K562 (cell line): ENCODE measurements around the gene GRIA4. TPM values are rescaled to one million over a fixed set of nuclear protein-coding genes. Genes with fewer than 3 reads are reported as not detected.

ENCODE experiments used
- ATAC-seq: fragments of 200-7000 bp; cut with Tn5 transposase; 3 replicates; pipeline ENCODE4 v1.9.1; 2020; ENCODE audit warnings: moderate library complexity
- BruUV-seq: library from RNA; stranded (reverse); fragments of 400-500 nt; replicated peaks from 2 replicates; lab custom pipeline; 2021; lab: Mats Ljungman, UMichigan
- CTCF ChIA-PET: fragments of 300-600 bp; formaldehyde crosslinking; extraction: SDS; loops from one replicate; lab custom pipeline; 2021; ENCODE audit warnings: low intra/inter-chr PET ratio; lab: Yijun Ruan, JAX
- POLR2A ChIA-PET: fragments of 300-600, 350-650 bp; sonication (Branson Sonifier 250); formaldehyde crosslinking; extraction: SDS; loops from one replicate; lab custom pipeline; 2021; ENCODE audit warnings: antibody characterized with exemption, inconsistent platforms; lab: Yijun Ruan, JAX
- DNase-seq, 4 experiments: peaks; one replicate each; pipeline versions ENCODE4 v3.0.0 to v3.0.0-alpha.2; 2011 to 2018; ENCODE audit warnings: low spot score in 3 of 4, mixed read lengths in 3 of 4; ENCODE audit errors: extremely low read depth in 1 of 4
- FAIRE-seq: peaks from 2 replicates; lab custom pipeline; 2011; peaks lifted over from hg19 to GRCh38; lab: Jason Lieb, UNC
- H2AFZ ChIP-seq: 2 replicates; pipeline ENCODE4 v1.6.0; 2011; ENCODE audit warnings: low read depth, low read length, control low read depth, inconsistent platforms
- H3K27ac ChIP-seq: fragments of 200-600 bp; 3 replicates; pipeline ENCODE4 v1.8.0; 2011; ENCODE audit warnings: low read depth, mild to moderate bottlenecking, control low read depth, inconsistent platforms, low read length, moderate library complexity, mixed read lengths; ENCODE audit errors: extremely low read depth
- H3K27me3 ChIP-seq, 2 experiments: fragments of 300-600 bp in 1 of 2; 2 replicates in 1 of 2; 3 replicates in 1 of 2; pipeline versions ENCODE4 v1.6.0 to v1.8.0; 2011; ENCODE audit warnings: inconsistent platforms in 2 of 2, low read length in 2 of 2, mild to moderate bottlenecking in 1 of 2, mixed read lengths in 1 of 2, moderate library complexity in 1 of 2; ENCODE audit not compliant: control insufficient read depth in 2 of 2, insufficient read depth in 2 of 2
- H3K36me3 ChIP-seq: fragments of 300-600 bp; 3 replicates; pipeline ENCODE4 v1.8.0; 2011; ENCODE audit warnings: mild to moderate bottlenecking, low read length, inconsistent platforms; ENCODE audit not compliant: control insufficient read depth, insufficient read depth
- H3K4me1 ChIP-seq, 2 experiments: fragments of 200-600 bp in 1 of 2; replicated peaks in 1 of 2; 2 replicates in 1 of 2; 3 replicates in 1 of 2; pipeline versions ENCODE4 v1.5.1 to v1.8.0; 2011; ENCODE audit warnings: inconsistent platforms in 2 of 2, low read length in 2 of 2, mild to moderate bottlenecking in 1 of 2, mixed read lengths in 1 of 2, moderate library complexity in 1 of 2; ENCODE audit not compliant: control insufficient read depth in 2 of 2, insufficient read depth in 2 of 2
- H3K4me2 ChIP-seq: 2 replicates; pipeline ENCODE4 v1.6.1; 2011; ENCODE audit warnings: low read length, control low read depth, inconsistent platforms, mixed read lengths; ENCODE audit not compliant: insufficient read depth
- H3K4me3 ChIP-seq: fragments of 200-600 bp; sonication (generic), shearing (Covaris generic); 2 replicates; pipeline ENCODE4 v1.5.1; 2016; ENCODE audit warnings: control low read depth, inconsistent platforms
- H3K79me2 ChIP-seq: fragments of 200-600 bp; 3 replicates; pipeline ENCODE4 v1.8.0; 2011; ENCODE audit warnings: low read length, inconsistent platforms; ENCODE audit not compliant: control insufficient read depth, insufficient read depth
- H3K9ac ChIP-seq, 2 experiments: 2 replicates each; pipeline versions ENCODE4 v1.6.0 to v1.6.1; 2011; ENCODE audit warnings: low read depth in 2 of 2, low read length in 2 of 2, control low read depth in 1 of 2, inconsistent platforms in 1 of 2, mild to moderate bottlenecking in 1 of 2, mixed read lengths in 1 of 2; ENCODE audit not compliant: insufficient read depth in 1 of 2
- H3K9me1 ChIP-seq: one replicate; pipeline ENCODE4 v1.6.0; 2011; ENCODE audit warnings: inconsistent platforms, mild to moderate bottlenecking, low read length, moderate library complexity; ENCODE audit not compliant: control insufficient read depth, insufficient read depth
- H3K9me3 ChIP-seq: replicated peaks from 2 replicates; pipeline ENCODE4 v1.5.1; 2011; ENCODE audit warnings: low read depth, low read length, inconsistent platforms; ENCODE audit not compliant: control insufficient read depth, insufficient read depth
- H4K20me1 ChIP-seq: replicated peaks from 2 replicates; pipeline ENCODE4 v1.6.1; 2011; ENCODE audit warnings: low read length, inconsistent platforms, mixed read lengths; ENCODE audit not compliant: control insufficient read depth, insufficient read depth
- BCL6 ChIP-seq: fragments of 250-450 bp; sonication (Bioruptor Pico); IDR thresholded peaks from 2 replicates; pipeline ENCODE4 v1.4.0; 2020
- MGA ChIP-seq: fragments of 450-650 bp; IDR thresholded peaks from 2 replicates; pipeline ENCODE4 v1.6.1; 2016; ENCODE audit warnings: mild to moderate bottlenecking, moderate library complexity
- MYNN ChIP-seq, 2 experiments: sonication (generic); formaldehyde crosslinking in 1 of 2; IDR thresholded peaks; 2 replicates each; pipeline versions ENCODE4 v1.5.0 to v1.6.1; 2016 to 2020; ENCODE audit warnings: antibody characterized with exemption in 1 of 2, missing genetic modification reagents in 1 of 2
- SRSF3 ChIP-seq: fragments of 200-400 bp; formaldehyde crosslinking; IDR thresholded peaks from 2 replicates; pipeline ENCODE4 v1.6.1; 2016; ENCODE audit warnings: mild to moderate bottlenecking, low read length, moderate library complexity; ENCODE audit not compliant: insufficient read depth
- WGBS: fragments of 100-300 bp; shearing (Covaris generic); methylation state at CpG from one replicate; pipeline ENCODE4 v1.1.6; 2016; ENCODE audit warnings: low coverage, mixed read lengths; ENCODE audit not compliant: insufficient coverage; ENCODE audit errors: missing lambda C conversion rate; 5-methylcytosine and 5-hydroxymethylcytosine counted together
- in situ Hi-C: fragments of 300-500 bp; cut with MboI; formaldehyde crosslinking; loops from 4 replicates; pipeline ENCODE4 v1.15.0; 2018; ENCODE audit warnings: inconsistent platforms, mixed read lengths
- intact Hi-C: fragments of 100-400 bp; cut with micrococcal nuclease; formaldehyde crosslinking; loops from 2 replicates; pipeline ENCODE4 v1.14.2; 2022
- polyA plus RNA-seq, 8 experiments: library from polyadenylated mRNA; depleted of rRNA in 4 of 8; stranded (reverse) in 5 of 8; unstranded in 3 of 8; fragments of >200 nt; fragmentation: Nextera tagmentation in 2 of 8; fragmentation: Illumina TruSeq in 1 of 8; extraction: Ambion mirVana in 2 of 8; extraction: Trizol in 1 of 8; gene quantifications; 2 replicates each; pipeline versions ENCODE4 v1.2.1 to v1.2.3, GENCODE V29; 2011 to 2014; ENCODE audit warnings: inconsistent platforms in 1 of 8, missing spikeins in 1 of 8
- total RNA-seq, 7 experiments: library from RNA; depleted of rRNA in 6 of 7; stranded (reverse); fragments of >200 nt in 6 of 7; fragmentation: Illumina TruSeq in 2 of 7; extraction: Trizol in 2 of 7; gene quantifications; 2 replicates each; pipeline versions ENCODE4 v1.2.1 to v1.2.3, GENCODE V29; 2011 to 2021; ENCODE audit warnings: low replicate concordance in 1 of 7

The GRIA4 gene
- total and polyA plus RNA-seq, 9 of the 15 experiments (the other 6 are each of a cell fraction or from before 2014, with no cell fraction given): not detected

DNA sequence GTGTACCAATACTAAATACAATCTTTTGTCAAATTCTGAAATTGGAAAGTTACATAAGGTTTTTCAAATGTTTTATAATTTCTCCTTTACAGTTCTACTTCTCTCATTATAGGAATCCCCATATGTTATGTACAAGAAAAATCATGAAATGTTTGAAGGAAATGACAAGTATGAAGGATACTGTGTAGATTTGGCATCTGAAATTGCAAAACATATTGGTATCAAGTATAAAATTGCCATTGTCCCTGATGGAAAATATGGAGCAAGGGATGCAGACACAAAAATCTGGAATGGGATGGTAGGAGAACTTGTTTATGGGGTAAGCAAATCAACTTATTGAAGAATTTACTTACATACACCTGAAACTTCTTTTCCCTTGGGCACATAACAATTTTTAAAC lies 308.7 kb downstream of the GRIA4 start:
- ATAC-seq (no peak), FAIRE-seq (no peak)
- Histone ChIP-seq H3K27ac (no peak overlapping the region), H3K27me3 (no peaks in the 10 kb centered on the region), H3K4me2 (no peak overlapping the region), H3K4me1 (no peaks in the 10 kb centered on the region), H3K9me3 (no peaks in the 10 kb centered on the region), H3K4me3 (no peak overlapping the region), H4K20me1 (no peaks in the 10 kb centered on the region), H3K36me3 (no peaks in the 10 kb centered on the region)
- CTCF ChIA-PET: no interaction called here
- no TSS peak for BruUV-seq
- intact Hi-C loops: no loop called here
- TF ChIP-seq MYNN (IDR thresholded peaks at IDR 0.05): no peak
- TF ChIP-seq MYNN (CRISPR knock-in tag; IDR thresholded peaks at IDR 0.05): no peak
- TF ChIP-seq SRSF3: no peak
- no peak for TF ChIP-seq BCL6 (CRISPR knock-in tag)
- TF ChIP-seq, all 486 proteins: peak for 0
- H3K9ac ChIP-seq: no peak overlapping the region
- H3K9me1 ChIP-seq: no peaks in the 10 kb centered on the region
- no peak overlapping the region for H2AFZ ChIP-seq
- H3K79me2 ChIP-seq: no peaks in the 10 kb centered on the region
- no peak for DNase-seq
- POLR2A ChIA-PET: no interaction called here
- in situ Hi-C loops: no loop called here

GRCh38 chr11:105923252-105923651 lies 313.4 kb downstream of the GRIA4 start:
- Histone ChIP-seq H3K9ac (no peak overlapping the region), H3K4me1 (no peaks in the 10 kb centered on the region), H3K9me1 (no peaks in the 10 kb centered on the region), H3K4me3 (no peak overlapping the region), H3K27me3 (no peaks in the 10 kb centered on the region), H3K79me2 (no peaks in the 10 kb centered on the region), H3K4me2 (no peak overlapping the region), H4K20me1 (no peaks in the 10 kb centered on the region), H3K9me3 (no peaks in the 10 kb centered on the region), H2AFZ (no peak overlapping the region), H3K36me3 (no peaks in the 10 kb centered on the region), H3K27ac (no peak overlapping the region)
- no peak for FAIRE-seq
- BruUV-seq: no TSS peak
- ChIA-PET CTCF (no interaction called here), POLR2A (no interaction called here)
- in situ Hi-C loops: no loop called here
- 0% methylated on average over 2 of the region's 2 CpGs for WGBS
- no peak for ATAC-seq
- DNase-seq: no peak
- intact Hi-C loops: no loop called here
- TF ChIP-seq MGA: no peak
